Measurements from ENCODE around the gene ANKS1A.

Gene ANKS1A

GRCh38 chr6:35085359-35086281 lies 196.6 kb downstream of the ANKS1A start:
- no peak for TF ChIP-seq CTCF (IDR thresholded peaks at IDR 0.05; ENCODE audit: low read depth, low read length, missing control alignments)
- no peak overlapping the region for H3K4me3 ChIP-seq (ENCODE audit: low read depth, low read length)
- no peak for DNase-seq (ENCODE audit: low read depth)
- in situ Hi-C loops (cut with HindIII; ENCODE audit: low sequenced_read_pairs) = no loop called here

- TF ChIP-seq CTCF (IDR thresholded peaks at IDR 0.05; ENCODE audit: low read depth, low read length, missing control alignments) = no peak
- DNase-seq (ENCODE audit: low read depth) = no peak
- no peak overlapping the region for H3K4me3 ChIP-seq (ENCODE audit: low read depth, low read length)
- in situ Hi-C loops (cut with HindIII; ENCODE audit: low sequenced_read_pairs) = no loop called here
These were observed 197.2 kb downstream of the ANKS1A start for GRCh38 chr6:35086282-35086632.

GRCh38 chr6:35086636-35087360 lies 197.7 kb downstream of the ANKS1A start:
- DNase-seq (ENCODE audit: low read depth) = no peak
- no peak for TF ChIP-seq CTCF (IDR thresholded peaks at IDR 0.05; ENCODE audit: low read depth, low read length, missing control alignments)
- H3K4me3 ChIP-seq (ENCODE audit: low read depth, low read length) = no peak overlapping the region
- in situ Hi-C loops (cut with HindIII; ENCODE audit: low sequenced_read_pairs) = no loop called here

- in situ Hi-C loops (cut with HindIII; ENCODE audit: low sequenced_read_pairs) = no loop called here
- no peak overlapping the region for H3K4me3 ChIP-seq (ENCODE audit: low read depth, low read length)
- no peak for TF ChIP-seq CTCF (IDR thresholded peaks at IDR 0.05; ENCODE audit: low read depth, low read length, missing control alignments)
- DNase-seq (ENCODE audit: low read depth) = no peak
These were observed 198.6 kb downstream of the ANKS1A start for GRCh38 chr6:35087361-35088280.

- in situ Hi-C loops (cut with HindIII; ENCODE audit: low sequenced_read_pairs) = no loop called here
- no peak for TF ChIP-seq CTCF (IDR thresholded peaks at IDR 0.05; ENCODE audit: low read depth, low read length, missing control alignments)
- no peak for DNase-seq (ENCODE audit: low read depth)
- H3K4me3 ChIP-seq (ENCODE audit: low read depth, low read length) = no peak overlapping the region
These were observed 199.5 kb downstream of the ANKS1A start for GRCh38 chr6:35088281-35089215.

Measured in astrocyte of the cerebellum (primary cell).